CD4-positive, alpha-beta T cell treated with Interferon gamma for 1 hour (primary cell): ENCODE data around the gene FBH1.
"Not testable (repeated sequence)": the region's sequence is repeated elsewhere in the genome, so short reads cannot be mapped to it uniquely, and the experiment has no call there.

Experiments used
- DNase-seq: peaks from one replicate; pipeline ENCODE4 v3.0.0-alpha.2; 2020

FBH1 gene

GRCh38 chr10:5905854-5906507, 15.9 kb downstream of the FBH1 start:
- no peak for DNase-seq

- no peak for DNase-seq
Measured at GRCh38 chr10:5906651-5907050, 16.6 kb downstream of the FBH1 start.

- not testable (repeated sequence) for DNase-seq
Measured at GRCh38 chr10:5908676-5909075, 18.6 kb downstream of the FBH1 start.

GRCh38 chr10:5910323-5911100, 20.5 kb downstream of the FBH1 start:
- no peak for DNase-seq

GRCh38 chr10:5911670-5912069, 21.6 kb downstream of the FBH1 start:
- DNase-seq: no peak

GRCh38 chr10:5913736-5914135, 23.7 kb downstream of the FBH1 start:
- no peak for DNase-seq

- no peak for DNase-seq
Measured at GRCh38 chr10:5915451-5915850, 25.4 kb downstream of the FBH1 start.

- no peak for DNase-seq
Measured at GRCh38 chr10:5917305-5917704, 27.3 kb downstream of the FBH1 start.

- no peak for DNase-seq
Measured at GRCh38 chr10:5918763-5919162, 28.7 kb downstream of the FBH1 start.

GRCh38 chr10:5919568-5919967, 29.5 kb downstream of the FBH1 start:
- DNase-seq: no peak

- no peak for DNase-seq
Measured at GRCh38 chr10:5921746-5922145, 31.7 kb downstream of the FBH1 start.

GRCh38 chr10:5924889-5925288, 34.8 kb downstream of the FBH1 start:
- no peak for DNase-seq

- no peak for DNase-seq
Measured at GRCh38 chr10:5927306-5927705, 37.3 kb downstream of the FBH1 start.

GRCh38 chr10:5929442-5929841, 39.4 kb downstream of the FBH1 start:
- no peak for DNase-seq

- DNase-seq: no peak
Measured at GRCh38 chr10:5930272-5930671, 40.2 kb downstream of the FBH1 start.

- DNase-seq: no peak
Measured at GRCh38 chr10:5932345-5932744, 42.3 kb downstream of the FBH1 start.

- DNase-seq: no peak
Measured at GRCh38 chr10:5933909-5934546, 44.0 kb downstream of the FBH1 start.

GRCh38 chr10:5935628-5936027, 45.6 kb downstream of the FBH1 start:
- no peak for DNase-seq

GRCh38 chr10:5937016-5937415, 47.0 kb downstream of the FBH1 start:
- no peak for DNase-seq

GRCh38 chr10:5938291-5938690, 48.2 kb downstream of the FBH1 start:
- no peak for DNase-seq

- no peak for DNase-seq
Measured at GRCh38 chr10:5940807-5941218, 50.8 kb downstream of the FBH1 start.

- DNase-seq: no peak
Measured at GRCh38 chr10:5941579-5941978, 51.5 kb downstream of the FBH1 start.

- DNase-seq: no peak
Measured at GRCh38 chr10:5942001-5942400, 52.0 kb downstream of the FBH1 start.

- peak; percentile 59 for DNase-seq
Measured at GRCh38 chr10:5942474-5942873, 52.4 kb downstream of the FBH1 start.
